HG02610 (cell line): ENCODE data around the gene VAT1L.

ENCODE experiments used
- ATAC-seq: cut with Tn5 transposase; IDR thresholded peaks from one replicate; pipeline ENCODE4 v1.9.1; 2021; ENCODE audit warnings: mild to moderate bottlenecking, moderate library complexity; ENCODE audit not compliant: unreplicated experiment

VAT1L gene

DNA sequence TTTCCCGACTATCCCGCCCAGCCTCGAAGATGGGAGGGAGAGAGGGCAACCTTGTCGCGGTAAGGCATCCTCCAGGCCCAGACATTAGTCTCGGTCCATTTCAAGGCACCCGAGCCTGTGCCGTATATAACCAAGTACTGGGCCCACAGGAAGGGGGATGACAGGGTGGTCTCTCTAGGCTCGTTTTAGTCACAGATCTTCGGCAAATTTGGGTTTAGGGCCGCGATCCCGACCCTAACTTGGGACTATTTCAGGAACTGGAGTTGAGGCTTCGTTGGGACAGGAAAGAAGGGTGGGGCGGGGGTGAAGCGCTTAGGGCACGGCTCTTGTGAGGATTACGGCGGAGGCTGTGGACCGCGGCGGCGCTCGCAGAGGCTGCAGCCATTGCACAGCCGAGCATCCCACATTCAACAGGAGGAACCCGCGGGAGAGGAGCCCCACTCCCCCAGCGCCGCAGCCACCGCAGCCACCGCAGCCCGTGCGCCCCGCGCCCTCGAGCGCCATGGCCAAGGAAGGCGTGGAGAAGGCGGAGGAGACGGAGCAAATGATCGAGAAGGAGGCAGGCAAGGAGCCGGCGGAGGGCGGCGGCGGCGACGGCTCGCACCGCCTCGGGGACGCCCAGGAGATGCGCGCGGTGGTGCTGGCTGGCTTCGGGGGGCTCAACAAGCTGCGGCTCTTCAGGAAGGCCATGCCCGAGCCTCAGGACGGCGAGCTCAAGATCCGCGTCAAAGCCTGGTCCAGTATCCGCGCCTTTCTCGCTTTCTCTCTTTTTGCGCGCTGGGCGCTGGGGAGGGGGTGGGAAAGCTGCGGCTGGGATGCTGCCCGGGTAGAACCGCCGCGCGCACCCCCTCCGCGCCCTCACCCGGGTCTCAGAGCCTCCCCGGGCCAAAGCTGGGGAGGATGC is at the start of gene VAT1L:
VAT1L (plus strand) TSS at position 384 of the 904 bp plus-strand sequence; CDS start at position 503, 119 bp downstream.
- ATAC-seq, result no peak

DNA sequence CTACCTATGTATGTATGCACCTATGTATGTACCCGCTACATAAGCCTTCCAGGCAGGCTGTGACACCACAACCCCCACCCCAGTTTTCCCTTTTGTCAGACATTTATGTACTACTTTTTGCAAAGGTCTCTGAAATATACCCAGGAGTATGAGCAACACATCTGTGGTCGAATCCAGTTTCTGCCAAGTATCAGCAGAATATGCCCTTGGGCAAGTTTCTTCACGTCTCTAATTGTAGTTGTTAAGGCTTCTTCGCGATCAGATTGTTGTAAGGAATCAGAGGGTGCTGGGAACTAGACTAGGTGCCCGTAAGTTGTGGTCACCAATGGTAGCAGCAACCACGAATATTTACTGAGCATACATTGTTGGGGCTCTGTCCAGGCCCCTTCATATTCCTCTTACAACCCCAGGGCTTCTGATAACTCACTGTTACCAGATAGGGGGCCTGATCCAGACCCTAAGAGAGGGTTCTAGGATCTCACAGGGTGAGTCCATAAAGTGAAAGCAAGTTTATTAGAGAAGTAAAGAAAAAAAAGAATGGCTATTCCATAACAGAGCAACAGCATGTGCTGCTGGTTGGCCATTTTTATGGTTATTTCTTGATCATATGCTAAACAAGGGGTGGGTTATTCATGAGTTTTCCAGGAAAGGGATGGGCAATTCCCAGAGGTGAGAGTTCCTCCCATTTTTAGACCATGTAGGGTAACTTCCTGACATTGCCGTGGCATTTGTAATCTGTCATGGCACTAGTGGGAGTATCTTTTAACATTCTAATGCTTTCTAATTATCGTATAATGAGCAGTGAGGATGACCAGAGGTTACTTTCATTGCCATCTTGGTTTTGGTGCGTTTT is 49.4 kb upstream of the VAT1L start:
- ATAC-seq, result no peak

- no peak for ATAC-seq
Observed at GRCh38 chr16:77739559-77739892, 48.8 kb upstream of the VAT1L start.

- ATAC-seq, result no peak
Observed at GRCh38 chr16:77744141-77744540, 44.2 kb upstream of the VAT1L start.

GRCh38 chr16:77745972-77746371 is 42.4 kb upstream of the VAT1L start:
- ATAC-seq, result no peak

GRCh38 chr16:77748421-77749005 is 39.9 kb upstream of the VAT1L start:
- no peak for ATAC-seq

GRCh38 chr16:77749415-77749814 is 38.9 kb upstream of the VAT1L start:
- ATAC-seq, result no peak

DNA sequence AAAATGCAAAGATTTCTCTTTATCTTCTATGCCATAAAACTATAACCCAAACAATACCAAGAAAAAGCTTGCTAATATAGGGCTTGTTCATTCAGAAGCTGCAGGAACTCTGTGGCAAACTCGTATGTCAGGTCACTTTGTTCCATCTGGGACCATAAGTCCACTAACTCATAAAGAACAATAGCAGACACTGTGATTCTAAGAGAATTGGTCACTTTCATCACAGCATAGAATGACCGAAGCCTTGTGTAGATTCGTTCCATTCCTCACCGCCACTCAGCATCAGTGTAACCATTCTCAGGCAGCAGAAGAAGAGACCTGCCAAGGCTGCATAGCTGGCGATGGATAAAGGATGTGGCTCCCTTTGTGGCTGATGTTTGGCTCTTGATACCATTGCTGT is 30.3 kb upstream of the VAT1L start:
- no peak for ATAC-seq

DNA sequence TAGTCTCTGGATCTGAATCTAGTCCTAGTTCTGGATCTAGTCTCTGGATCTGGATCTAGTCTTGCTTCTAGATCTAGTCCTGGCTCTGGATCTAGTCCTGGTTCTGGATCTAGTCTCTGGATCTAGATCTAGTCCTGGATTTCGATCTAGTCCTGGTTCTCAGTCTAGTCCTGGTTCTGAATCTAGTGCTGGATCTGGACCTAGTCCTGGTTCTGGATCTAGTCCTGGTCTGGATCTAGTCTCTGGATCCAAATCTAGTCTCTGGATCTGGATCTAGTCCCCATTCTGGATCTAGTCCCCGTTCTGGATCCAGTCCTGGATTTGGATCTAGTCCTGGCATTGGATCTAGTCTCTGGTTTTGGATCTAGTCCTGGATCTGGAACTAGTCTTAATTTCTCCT is 29.9 kb upstream of the VAT1L start:
- ATAC-seq, result no peak

DNA sequence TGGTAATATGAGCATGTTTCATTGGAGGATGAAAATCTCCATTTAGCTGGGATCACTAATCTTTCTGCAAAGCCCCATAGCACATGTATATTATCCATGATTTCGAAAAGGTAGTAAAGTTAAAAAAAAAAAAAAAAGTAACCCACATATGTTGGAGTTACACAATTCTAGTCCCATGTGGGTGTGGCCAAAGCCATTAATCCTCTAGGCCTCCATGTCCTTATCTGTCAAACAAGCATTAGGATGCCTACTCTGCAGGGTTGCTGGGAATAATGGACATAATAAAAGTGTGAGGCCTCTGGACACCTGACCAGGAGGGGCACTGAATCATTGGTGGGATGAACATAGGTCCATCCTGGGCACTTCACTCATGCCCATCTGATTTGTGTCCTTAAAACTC is 29.2 kb upstream of the VAT1L start:
- ATAC-seq, result no peak

DNA sequence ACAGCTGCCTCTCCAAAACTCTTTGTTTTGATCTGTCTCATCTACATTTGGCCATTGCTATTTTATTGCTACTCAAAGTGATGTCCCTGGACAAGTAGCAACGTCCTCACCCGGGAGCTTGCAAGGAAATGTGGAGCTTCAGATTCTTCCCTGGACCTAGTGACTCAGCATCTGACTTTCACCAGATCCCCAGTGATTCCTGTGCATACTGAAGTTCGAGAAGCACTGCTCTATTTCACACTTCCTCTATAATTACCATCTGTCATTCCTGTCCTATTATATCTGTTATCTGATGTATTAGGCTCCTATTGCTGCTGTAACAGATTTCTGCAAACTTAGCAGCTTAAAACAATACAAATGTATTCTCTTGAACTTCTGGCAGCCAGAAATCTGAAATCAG is 28.5 kb upstream of the VAT1L start:
- ATAC-seq, result no peak

DNA sequence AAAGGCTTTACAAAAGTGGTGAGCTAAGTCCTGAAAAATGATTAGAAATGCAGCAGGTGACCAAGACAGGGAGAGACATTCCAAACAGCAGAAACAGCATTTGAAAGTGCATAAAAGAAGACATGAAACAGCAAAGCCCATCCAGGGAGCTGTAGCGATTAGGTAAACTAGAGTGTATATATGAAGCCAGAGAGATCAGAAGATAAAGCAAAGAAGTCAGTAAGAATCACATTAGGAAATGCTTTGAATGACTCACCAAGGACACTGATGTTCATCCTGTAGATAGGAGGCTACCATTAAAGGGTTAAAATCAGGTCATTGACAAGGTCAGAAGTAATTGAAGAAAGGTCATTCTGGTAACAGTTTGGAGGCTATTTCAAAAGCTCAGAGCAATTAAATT is 27.6 kb upstream of the VAT1L start:
- ATAC-seq, result no peak

DNA sequence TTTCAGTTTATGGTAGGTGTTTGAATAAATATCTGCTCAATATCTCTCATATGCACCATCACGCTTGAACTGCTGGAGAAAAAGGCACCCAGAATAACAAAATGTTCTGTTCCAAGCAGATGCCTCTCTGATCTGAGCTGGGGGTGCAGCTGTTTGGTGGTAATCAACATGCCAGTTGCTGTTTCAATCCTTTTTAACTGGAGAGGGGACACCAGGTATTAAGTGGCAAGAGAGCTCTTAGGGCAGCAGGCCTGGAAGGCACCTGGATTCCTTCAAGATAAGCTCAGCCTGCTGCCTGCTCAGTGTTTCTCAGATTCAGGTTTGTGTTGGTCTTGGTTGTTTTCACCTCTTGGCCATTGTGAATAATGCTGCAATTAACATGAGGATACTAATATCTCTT is 27.2 kb upstream of the VAT1L start:
- ATAC-seq, result no peak

GRCh38 chr16:77762262-77762661 is 26.1 kb upstream of the VAT1L start:
- no peak for ATAC-seq

DNA sequence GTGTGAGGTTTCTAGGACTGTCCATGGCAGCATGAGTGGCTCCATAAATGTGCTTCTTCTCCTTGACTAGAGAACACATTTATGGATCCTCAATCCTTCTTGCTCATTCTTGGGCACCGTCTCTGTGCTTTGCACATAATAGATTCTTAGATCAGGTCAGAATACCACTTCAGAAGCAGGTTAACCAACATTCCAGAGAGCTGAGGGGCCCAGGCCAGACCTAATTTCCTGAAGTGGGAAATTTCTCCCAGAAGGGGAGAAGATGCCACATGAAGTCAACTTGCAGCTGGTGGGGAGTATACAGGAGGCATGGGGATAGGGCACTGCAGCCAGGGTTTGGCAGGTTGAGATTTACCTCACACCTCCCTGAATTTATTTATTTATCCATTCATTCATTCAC is 24.4 kb upstream of the VAT1L start:
- ATAC-seq, result no peak

GRCh38 chr16:77767211-77767610 is 21.2 kb upstream of the VAT1L start:
- no peak for ATAC-seq

GRCh38 chr16:77767826-77768225 is 20.5 kb upstream of the VAT1L start:
- ATAC-seq, result no peak

DNA sequence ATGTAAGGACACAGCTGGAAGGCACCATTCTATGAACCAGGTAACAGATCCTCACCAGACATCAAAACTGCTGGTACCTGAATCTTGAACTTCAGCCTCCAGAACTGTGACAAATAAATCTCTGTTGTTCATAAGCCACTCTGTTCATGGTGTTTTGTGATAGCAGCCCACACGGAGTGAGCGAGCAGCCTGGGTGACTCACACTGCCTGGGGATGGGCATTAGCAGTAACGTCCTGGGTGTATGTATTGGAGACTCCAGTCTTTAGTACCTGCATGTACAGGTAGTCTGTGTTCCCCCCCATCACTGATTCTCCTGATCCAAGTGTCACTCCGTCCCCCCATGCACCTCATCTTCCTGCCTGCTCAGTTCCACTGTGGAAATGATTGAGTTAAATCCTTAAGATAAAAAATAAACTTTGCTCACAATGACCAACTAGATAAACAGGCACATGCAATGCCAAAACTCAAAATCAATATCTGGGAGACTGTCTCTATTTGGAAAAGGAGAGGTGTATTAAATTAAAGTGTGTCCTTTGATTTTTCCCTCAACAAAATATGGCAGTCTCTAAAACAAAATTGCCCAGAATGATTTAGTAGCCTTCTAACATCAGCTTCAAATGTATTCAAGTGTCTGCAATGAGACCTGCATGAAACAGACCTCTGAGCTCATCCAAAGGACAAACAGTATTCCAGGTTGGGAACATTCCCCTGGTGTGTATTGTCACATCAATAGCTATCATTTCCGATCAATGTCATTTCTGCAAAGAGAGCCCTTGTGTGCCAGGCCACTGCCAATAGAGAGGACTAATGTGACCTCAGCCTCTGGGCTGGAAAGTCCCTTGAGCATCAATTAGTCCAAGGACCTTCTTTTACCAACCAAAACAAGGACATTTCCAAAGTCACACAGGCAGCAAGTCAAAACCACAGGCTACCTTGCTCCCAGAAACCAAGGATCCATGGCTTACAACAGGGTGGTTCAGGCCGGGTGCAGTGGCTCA is 12.2 kb upstream of the VAT1L start:
- ATAC-seq, result no peak

DNA sequence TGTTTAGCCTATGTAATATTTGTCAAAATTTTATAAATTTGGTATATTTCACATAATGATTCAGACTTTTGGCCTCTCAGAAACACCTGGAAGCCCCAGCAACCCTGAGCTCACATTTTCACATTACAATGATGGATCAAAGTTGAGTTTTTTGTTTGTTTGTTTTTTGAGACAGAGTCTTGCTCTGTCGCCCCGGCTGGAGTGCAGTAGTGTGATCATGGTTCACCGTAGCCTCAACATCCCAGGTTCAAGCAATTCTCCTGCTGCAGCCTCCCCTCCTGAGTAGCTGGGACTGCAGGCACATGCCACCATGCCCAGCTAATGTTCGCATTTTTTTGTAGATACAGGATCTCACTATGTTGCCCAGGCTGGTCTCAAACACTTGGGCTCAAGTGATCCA is 10.6 kb upstream of the VAT1L start:
- no peak for ATAC-seq

- no peak for ATAC-seq
Observed at GRCh38 chr16:77780378-77780837, 8.0 kb upstream of the VAT1L start.
